CD4-positive, alpha-beta T cell treated with Interferon gamma for 1 hour (primary cell): Measurements from ENCODE around the gene MAMDC2.
"Not testable (repeated sequence)": the region's sequence is repeated elsewhere in the genome, so short reads cannot be mapped to it uniquely, and the experiment has no call there.

Source experiments
- DNase-seq: peaks from one replicate; pipeline ENCODE4 v3.0.0-alpha.2; 2020

Gene MAMDC2

GRCh38 chr9:70043689-70044489 lies at the start of gene MAMDC2:
Gene MAMDC2 (plus strand): TSS chr9:70043848. CDS start chr9:70044198, 350 bp downstream.
- DNase-seq = no peak

- DNase-seq = no peak
These were observed 47.8 kb upstream of the MAMDC2 start for GRCh38 chr9:69995846-69996245.

- DNase-seq = no peak
These were observed 46.7 kb upstream of the MAMDC2 start for GRCh38 chr9:69996967-69997366.

GRCh38 chr9:69997524-69997923 lies 46.1 kb upstream of the MAMDC2 start:
- DNase-seq = no peak

GRCh38 chr9:69999315-69999714 lies 44.3 kb upstream of the MAMDC2 start:
- DNase-seq = no peak

- no peak for DNase-seq
These were observed 43.2 kb upstream of the MAMDC2 start for GRCh38 chr9:70000469-70000868.

GRCh38 chr9:70003901-70004714 lies 39.5 kb upstream of the MAMDC2 start:
- DNase-seq = no peak

- DNase-seq = no peak
These were observed 37.3 kb upstream of the MAMDC2 start for GRCh38 chr9:70006306-70006705.

- no peak for DNase-seq
These were observed 35.8 kb upstream of the MAMDC2 start for GRCh38 chr9:70007831-70008230.

GRCh38 chr9:70010015-70010414 lies 33.6 kb upstream of the MAMDC2 start:
- DNase-seq = no peak

GRCh38 chr9:70011366-70011765 lies 32.3 kb upstream of the MAMDC2 start:
- no peak for DNase-seq

- DNase-seq = no peak
These were observed 31.1 kb upstream of the MAMDC2 start for GRCh38 chr9:70012569-70012968.

GRCh38 chr9:70013598-70014196 lies 30.0 kb upstream of the MAMDC2 start:
- no peak for DNase-seq

- no peak for DNase-seq
These were observed 28.5 kb upstream of the MAMDC2 start for GRCh38 chr9:70015099-70015498.

- DNase-seq = no peak
These were observed 23.4 kb upstream of the MAMDC2 start for GRCh38 chr9:70020217-70020616.

- DNase-seq = no peak
These were observed 22.6 kb upstream of the MAMDC2 start for GRCh38 chr9:70020991-70021571.

GRCh38 chr9:70028287-70028686 lies 15.4 kb upstream of the MAMDC2 start:
- DNase-seq = no peak

GRCh38 chr9:70030156-70030555 lies 13.5 kb upstream of the MAMDC2 start:
- no peak for DNase-seq

GRCh38 chr9:70031141-70031545 lies 12.5 kb upstream of the MAMDC2 start:
- no peak for DNase-seq

GRCh38 chr9:70034271-70034711 lies 9.4 kb upstream of the MAMDC2 start:
- no peak for DNase-seq

GRCh38 chr9:70035691-70036090 lies 8.0 kb upstream of the MAMDC2 start:
- no peak for DNase-seq

- DNase-seq = no peak
These were observed 7.0 kb upstream of the MAMDC2 start for GRCh38 chr9:70036641-70037040.

GRCh38 chr9:70038171-70038621 lies 5.5 kb upstream of the MAMDC2 start:
- not testable (repeated sequence) for DNase-seq
